ENCODE data around the gene UPB1.
A peak's percentile ranks its signal among the peaks of the same experiment; 100 is the strongest.
"Not testable (repeated sequence)": the region's sequence is repeated elsewhere in the genome, so short reads cannot be mapped to it uniquely, and the experiment has no call there.

Gene UPB1

GRCh38 chr22:24483976-24484545, 11.1 kb upstream of the UPB1 start:
- H3K27me3 ChIP-seq (ENCODE audit: control insufficient read depth, insufficient read depth, low read length), result no peaks in the 10 kb centered on the region
- no peak overlapping the region for H3K27ac ChIP-seq (ENCODE audit: low read length)

GRCh38 chr22:24485170-24485569, 10.0 kb upstream of the UPB1 start:
- H3K4me3 ChIP-seq (ENCODE audit: low read length), result no peak overlapping the region
- H3K4me1 ChIP-seq (ENCODE audit: control insufficient read depth, low read depth, low read length), result peaks cover 7% of the 10 kb centered on the region
- H3K9ac ChIP-seq (ENCODE audit: low read length), result no peak overlapping the region
- no peak overlapping the region for H3K27ac ChIP-seq (ENCODE audit: low read length)
- no peaks in the 10 kb centered on the region for H3K9me3 ChIP-seq (ENCODE audit: control insufficient read depth, low read depth, low read length)
- H3K27me3 ChIP-seq (ENCODE audit: control insufficient read depth, insufficient read depth, low read length), result no peaks in the 10 kb centered on the region
- no peaks in the 10 kb centered on the region for H3K36me3 ChIP-seq (ENCODE audit: control insufficient read depth, low read depth, low read length)

More at GRCh38 chr22:24483976-24484545, 11.1 kb upstream of the UPB1 start:
- H3K9me3 ChIP-seq (ENCODE audit: control insufficient read depth, low read depth, low read length), result no peaks in the 10 kb centered on the region
- no peak overlapping the region for H3K4me3 ChIP-seq (ENCODE audit: low read length)
- H3K36me3 ChIP-seq (ENCODE audit: control insufficient read depth, low read depth, low read length), result no peaks in the 10 kb centered on the region
- H3K4me1 ChIP-seq (ENCODE audit: control insufficient read depth, low read depth, low read length), result peaks cover 7% of the 10 kb centered on the region
- H3K9ac ChIP-seq (ENCODE audit: low read length), result no peak overlapping the region

DNA sequence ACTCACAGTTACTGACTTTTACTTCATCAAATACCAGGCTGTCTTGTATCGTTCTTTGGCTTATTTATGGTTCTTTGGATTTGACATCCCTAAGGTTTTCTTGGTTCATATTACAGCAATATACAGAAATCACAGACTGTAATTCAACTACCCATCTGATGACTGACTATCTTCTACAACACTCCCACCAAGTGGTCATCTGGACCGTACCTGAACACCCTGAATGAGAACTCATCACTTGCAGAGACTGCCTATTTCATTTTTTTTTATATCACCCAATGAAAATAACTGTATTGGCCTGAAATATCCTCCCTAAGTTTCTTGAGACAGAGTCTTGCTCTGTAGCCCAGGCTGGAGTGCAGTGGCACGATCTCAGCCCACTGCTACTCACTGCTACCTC, 9.5 kb upstream of the UPB1 start:
- Histone ChIP-seq H3K4me1 (ENCODE audit: control insufficient read depth, low read depth, low read length) (peaks cover 7% of the 10 kb centered on the region), H3K9ac (ENCODE audit: low read length) (no peak overlapping the region), H3K4me3 (ENCODE audit: low read length) (no peak overlapping the region), H3K36me3 (ENCODE audit: control insufficient read depth, low read depth, low read length) (no peaks in the 10 kb centered on the region), H3K27me3 (ENCODE audit: control insufficient read depth, insufficient read depth, low read length) (no peaks in the 10 kb centered on the region), H3K27ac (ENCODE audit: low read length) (no peak overlapping the region), H3K9me3 (ENCODE audit: control insufficient read depth, low read depth, low read length) (no peaks in the 10 kb centered on the region)

GRCh38 chr22:24486501-24486921, 8.6 kb upstream of the UPB1 start:
- Histone ChIP-seq H3K9ac (ENCODE audit: low read length) (no peak overlapping the region), H3K27ac (ENCODE audit: low read length) (no peak overlapping the region), H3K27me3 (ENCODE audit: control insufficient read depth, insufficient read depth, low read length) (no peaks in the 10 kb centered on the region), H3K36me3 (ENCODE audit: control insufficient read depth, low read depth, low read length) (no peaks in the 10 kb centered on the region), H3K9me3 (ENCODE audit: control insufficient read depth, low read depth, low read length) (no peaks in the 10 kb centered on the region), H3K4me1 (ENCODE audit: control insufficient read depth, low read depth, low read length) (peaks cover 4% of the 10 kb centered on the region), H3K4me3 (ENCODE audit: low read length) (no peak overlapping the region)

GRCh38 chr22:24489011-24489410, 6.1 kb upstream of the UPB1 start:
- peaks cover 19% of the 10 kb centered on the region for H3K27me3 ChIP-seq (ENCODE audit: control insufficient read depth, insufficient read depth, low read length)
- H3K27ac ChIP-seq (ENCODE audit: low read length), result no peak overlapping the region
- no peaks in the 10 kb centered on the region for H3K36me3 ChIP-seq (ENCODE audit: control insufficient read depth, low read depth, low read length)
- no peaks in the 10 kb centered on the region for H3K9me3 ChIP-seq (ENCODE audit: control insufficient read depth, low read depth, low read length)
- no peak overlapping the region for H3K9ac ChIP-seq (ENCODE audit: low read length)
- no peak overlapping the region for H3K4me3 ChIP-seq (ENCODE audit: low read length)
- H3K4me1 ChIP-seq (ENCODE audit: control insufficient read depth, low read depth, low read length), result no peaks in the 10 kb centered on the region

- not testable (repeated sequence) for H3K9me3 ChIP-seq (ENCODE audit: control insufficient read depth, low read depth, low read length); H3K4me1 ChIP-seq (ENCODE audit: control insufficient read depth, low read depth, low read length)
- H3K27me3 ChIP-seq (ENCODE audit: control insufficient read depth, insufficient read depth, low read length), result peaks cover 24% of the 10 kb centered on the region
These were observed 5.7 kb upstream of the UPB1 start for GRCh38 chr22:24489434-24489833.

GRCh38 chr22:24492391-24492790, 2.7 kb upstream of the UPB1 start:
- Histone ChIP-seq H3K4me1 (ENCODE audit: control insufficient read depth, low read depth, low read length) (no peaks in the 10 kb centered on the region), H3K27me3 (ENCODE audit: control insufficient read depth, insufficient read depth, low read length) (peaks cover 53% of the 10 kb centered on the region), H3K4me3 (ENCODE audit: low read length) (no peak overlapping the region), H3K27ac (ENCODE audit: low read length) (no peak overlapping the region), H3K9me3 (ENCODE audit: control insufficient read depth, low read depth, low read length) (no peaks in the 10 kb centered on the region), H3K36me3 (ENCODE audit: control insufficient read depth, low read depth, low read length) (no peaks in the 10 kb centered on the region), H3K9ac (ENCODE audit: low read length) (no peak overlapping the region)

More at GRCh38 chr22:24489434-24489833, 5.7 kb upstream of the UPB1 start:
- H3K9ac ChIP-seq (ENCODE audit: low read length); H3K27ac ChIP-seq (ENCODE audit: low read length); H3K4me3 ChIP-seq (ENCODE audit: low read length); H3K36me3 ChIP-seq (ENCODE audit: control insufficient read depth, low read depth, low read length): not testable (repeated sequence)

GRCh38 chr22:24494167-24494527, 985 bp upstream of the UPB1 start:
- no peak overlapping the region for H3K9ac ChIP-seq (ENCODE audit: low read length)
- H3K9me3 ChIP-seq (ENCODE audit: control insufficient read depth, low read depth, low read length), result no peaks in the 10 kb centered on the region
- no peaks in the 10 kb centered on the region for H3K4me1 ChIP-seq (ENCODE audit: control insufficient read depth, low read depth, low read length)
- H3K27me3 ChIP-seq (ENCODE audit: control insufficient read depth, insufficient read depth, low read length), result peaks cover 53% of the 10 kb centered on the region
- no peaks in the 10 kb centered on the region for H3K36me3 ChIP-seq (ENCODE audit: control insufficient read depth, low read depth, low read length)
- no peak overlapping the region for H3K27ac ChIP-seq (ENCODE audit: low read length)
- H3K4me3 ChIP-seq (ENCODE audit: low read length), result peak overlapping the region; percentile 51

GRCh38 chr22:24495365-24495675, 188 bp downstream of the UPB1 start:
- peaks cover 53% of the 10 kb centered on the region for H3K27me3 ChIP-seq (ENCODE audit: control insufficient read depth, insufficient read depth, low read length)
- no peak overlapping the region for H3K27ac ChIP-seq (ENCODE audit: low read length)
- no peaks in the 10 kb centered on the region for H3K4me1 ChIP-seq (ENCODE audit: control insufficient read depth, low read depth, low read length)
- no peaks in the 10 kb centered on the region for H3K36me3 ChIP-seq (ENCODE audit: control insufficient read depth, low read depth, low read length)
- no peaks in the 10 kb centered on the region for H3K9me3 ChIP-seq (ENCODE audit: control insufficient read depth, low read depth, low read length)
- H3K9ac ChIP-seq (ENCODE audit: low read length), result no peak overlapping the region
- no peak overlapping the region for H3K4me3 ChIP-seq (ENCODE audit: low read length)

- no peaks in the 10 kb centered on the region for H3K4me1 ChIP-seq (ENCODE audit: control insufficient read depth, low read depth, low read length)
- H3K9me3 ChIP-seq (ENCODE audit: control insufficient read depth, low read depth, low read length), result no peaks in the 10 kb centered on the region
- H3K27ac ChIP-seq (ENCODE audit: low read length), result no peak overlapping the region
- peaks cover 53% of the 10 kb centered on the region for H3K27me3 ChIP-seq (ENCODE audit: control insufficient read depth, insufficient read depth, low read length)
- no peaks in the 10 kb centered on the region for H3K36me3 ChIP-seq (ENCODE audit: control insufficient read depth, low read depth, low read length)
- no peak overlapping the region for H3K4me3 ChIP-seq (ENCODE audit: low read length)
- H3K9ac ChIP-seq (ENCODE audit: low read length), result no peak overlapping the region
These were observed 1.1 kb downstream of the UPB1 start for GRCh38 chr22:24496234-24496633.

- Histone ChIP-seq H3K4me1 (ENCODE audit: control insufficient read depth, low read depth, low read length) (no peaks in the 10 kb centered on the region), H3K36me3 (ENCODE audit: control insufficient read depth, low read depth, low read length) (no peaks in the 10 kb centered on the region), H3K27ac (ENCODE audit: low read length) (no peak overlapping the region), H3K9ac (ENCODE audit: low read length) (no peak overlapping the region), H3K9me3 (ENCODE audit: control insufficient read depth, low read depth, low read length) (no peaks in the 10 kb centered on the region), H3K27me3 (ENCODE audit: control insufficient read depth, insufficient read depth, low read length) (peaks cover 53% of the 10 kb centered on the region), H3K4me3 (ENCODE audit: low read length) (no peak overlapping the region)
These were observed 1.5 kb downstream of the UPB1 start for GRCh38 chr22:24496661-24497060.

GRCh38 chr22:24497841-24498258, 2.7 kb downstream of the UPB1 start:
- Histone ChIP-seq H3K9me3 (ENCODE audit: control insufficient read depth, low read depth, low read length) (no peaks in the 10 kb centered on the region), H3K4me3 (ENCODE audit: low read length) (no peak overlapping the region), H3K9ac (ENCODE audit: low read length) (no peak overlapping the region), H3K36me3 (ENCODE audit: control insufficient read depth, low read depth, low read length) (no peaks in the 10 kb centered on the region), H3K27ac (ENCODE audit: low read length) (no peak overlapping the region), H3K27me3 (ENCODE audit: control insufficient read depth, insufficient read depth, low read length) (peaks cover 45% of the 10 kb centered on the region), H3K4me1 (ENCODE audit: control insufficient read depth, low read depth, low read length) (peaks cover 2% of the 10 kb centered on the region)
